Tibial nerve (tissue), 4 donors: ENCODE results near the gene TRAPPC6A. TPM values are rescaled to one million over a fixed set of nuclear protein-coding genes. Genes with fewer than 3 reads are reported as not detected.

ENCODE experiments used
- total RNA-seq, 4 donors: library from RNA; depleted of rRNA; stranded (reverse); fragments of >200 nt; gene quantifications; one replicate each; pipeline ENCODE4 v1.1.0, GENCODE V29; 2016

TRAPPC6A gene
- total RNA-seq, 4 donors from 2014 or later = 13.5 to 52.9 (median 29.1) TPM

Other genes starting within 250 kb of the TRAPPC6A start
- gene APOC4, start 236.0 kb downstream of the TRAPPC6A start, total RNA-seq = not detected
- gene APOC2, start 232.2 kb downstream of the TRAPPC6A start, total RNA-seq = 1 to 10 TPM in 1 of 4 donors, under 1 TPM in 1, not detected in 2; 0.90 to 2.0 TPM
- 10 to 100 TPM; 52.3 to 89.4 (median 74.5) TPM for gene CLPTM1, start 222.9 kb downstream of the TRAPPC6A start, total RNA-seq
- 10 to 100 TPM in 2 of 4 donors, 1 to 10 TPM in 2; 4.2 to 14.9 (median 9.9) TPM for gene RELB, start 176.8 kb downstream of the TRAPPC6A start, total RNA-seq
- gene CLASRP, start 139.2 kb downstream of the TRAPPC6A start, total RNA-seq = 100 to 1,000 TPM in 2 of 4 donors, 10 to 100 TPM in 2; 72.8 to 109 (median 95.5) TPM
- gene ZNF296, start 101.8 kb downstream of the TRAPPC6A start, total RNA-seq = 1 to 10 TPM in 3 of 4 donors, not detected in 1; 2.1 to 4.2 (median 2.1) TPM
- gene GEMIN7, start 99.0 kb downstream of the TRAPPC6A start, total RNA-seq = 10 to 100 TPM in 3 of 4 donors, 1 to 10 TPM in 1; 8.8 to 30.3 (median 21.8) TPM
- gene PPP1R37, start 85.1 kb downstream of the TRAPPC6A start, total RNA-seq = 10 to 100 TPM; 22.1 to 44.1 (median 33.5) TPM
- 1 to 10 TPM in 1 of 4 donors, not detected in 3; 1.2 TPM for gene NKPD1, start 17.3 kb downstream of the TRAPPC6A start, total RNA-seq
- 10 to 100 TPM; 12.0 to 42.0 (median 23.7) TPM for gene BLOC1S3, start 547 bp upstream of the TRAPPC6A start, total RNA-seq
- 1 to 10 TPM in 3 of 4 donors, under 1 TPM in 1; 0.63 to 3.7 (median 2.3) TPM for gene EXOC3L2, start 67.2 kb upstream of the TRAPPC6A start, total RNA-seq
- gene MARK4, start 73.0 kb upstream of the TRAPPC6A start, total RNA-seq = 10 to 100 TPM; 12.1 to 34.8 (median 25.9) TPM
- 1 to 10 TPM in 1 of 4 donors, under 1 TPM in 1, not detected in 2; 0.30 to 1.3 TPM for gene CKM, start 144.6 kb upstream of the TRAPPC6A start, total RNA-seq
- gene KLC3, start 162.5 kb upstream of the TRAPPC6A start, total RNA-seq = not detected
- 10 to 100 TPM in 3 of 4 donors, 1 to 10 TPM in 1; 9.4 to 19.5 (median 17.6) TPM for gene ERCC2, start 192.3 kb upstream of the TRAPPC6A start, total RNA-seq
- 10 to 100 TPM; 10.0 to 27.9 (median 17.1) TPM for gene PPP1R13L, start 226.8 kb upstream of the TRAPPC6A start, total RNA-seq
- 10 to 100 TPM in 1 of 4 donors, 1 to 10 TPM in 3; 2.2 to 10.8 (median 6.2) TPM for gene POLR1G, start 228.4 kb upstream of the TRAPPC6A start, total RNA-seq
- 100 to 1,000 TPM in 2 of 4 donors, 10 to 100 TPM in 2; 95.5 to 161 (median 99.2) TPM for gene ERCC1, start 245.7 kb upstream of the TRAPPC6A start, total RNA-seq